AG04449 (cell line): ENCODE results near the gene OCA2.
"Not testable (repeated sequence)": the region's sequence is repeated elsewhere in the genome, so short reads cannot be mapped to it uniquely, and the experiment has no call there.

Source experiments
- CTCF ChIA-PET: fragments of 350-600 bp; formaldehyde crosslinking; extraction: SDS; loops from one replicate; lab custom pipeline; 2021; ENCODE audit warnings: antibody characterized with exemption; lab: Yijun Ruan, JAX
- POLR2A ChIA-PET: fragments of 400-600, 350-600 bp; formaldehyde crosslinking; extraction: SDS; loops from one replicate; lab custom pipeline; 2020; ENCODE audit warnings: antibody characterized with exemption, inconsistent platforms; lab: Yijun Ruan, JAX
- DNase-seq: peaks from one replicate; pipeline ENCODE4 v3.0.0-alpha.2; 2010; ENCODE audit warnings: low read depth, low spot score
- H3K4me3 ChIP-seq: 2 replicates; pipeline ENCODE4 v1.5.1; 2011; ENCODE audit warnings: low read depth, mild to moderate bottlenecking, control low read depth, low read length
- TF ChIP-seq, protein P1 (sequence below): IDR thresholded peaks from one replicate; pipeline ENCODE4 v1.5.1; 2011; ENCODE audit warnings: mild to moderate bottlenecking, moderate library complexity, low read length, control low read depth, inconsistent platforms; ENCODE audit not compliant: insufficient read depth; ENCODE audit errors: missing control alignments

The OCA2 gene

DNA sequence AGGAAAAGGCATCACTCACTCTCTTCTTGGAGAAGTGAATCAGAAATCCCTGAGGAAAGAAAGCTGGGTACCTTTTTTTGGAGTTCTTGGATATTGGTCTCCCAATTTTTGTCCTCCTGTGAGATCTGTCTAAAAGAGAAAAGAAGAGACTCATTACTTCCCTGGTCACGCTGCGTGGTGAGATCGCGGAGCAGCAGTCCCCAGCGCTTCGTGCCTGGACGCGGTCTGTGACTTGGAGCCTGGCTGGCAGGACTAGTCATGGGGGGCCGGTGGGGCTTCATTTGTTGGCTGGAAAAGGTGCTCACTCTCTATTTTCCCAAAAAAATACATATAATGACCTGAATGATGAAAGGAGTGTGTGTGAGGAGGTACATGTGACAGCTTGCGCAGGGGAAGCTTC, 144.0 kb downstream of the OCA2 start:
- no peak overlapping the region for H3K4me3 ChIP-seq
- ChIA-PET CTCF (no interaction called here), POLR2A (no interaction called here)
- DNase-seq: no peak
- TF ChIP-seq, protein P1, sequence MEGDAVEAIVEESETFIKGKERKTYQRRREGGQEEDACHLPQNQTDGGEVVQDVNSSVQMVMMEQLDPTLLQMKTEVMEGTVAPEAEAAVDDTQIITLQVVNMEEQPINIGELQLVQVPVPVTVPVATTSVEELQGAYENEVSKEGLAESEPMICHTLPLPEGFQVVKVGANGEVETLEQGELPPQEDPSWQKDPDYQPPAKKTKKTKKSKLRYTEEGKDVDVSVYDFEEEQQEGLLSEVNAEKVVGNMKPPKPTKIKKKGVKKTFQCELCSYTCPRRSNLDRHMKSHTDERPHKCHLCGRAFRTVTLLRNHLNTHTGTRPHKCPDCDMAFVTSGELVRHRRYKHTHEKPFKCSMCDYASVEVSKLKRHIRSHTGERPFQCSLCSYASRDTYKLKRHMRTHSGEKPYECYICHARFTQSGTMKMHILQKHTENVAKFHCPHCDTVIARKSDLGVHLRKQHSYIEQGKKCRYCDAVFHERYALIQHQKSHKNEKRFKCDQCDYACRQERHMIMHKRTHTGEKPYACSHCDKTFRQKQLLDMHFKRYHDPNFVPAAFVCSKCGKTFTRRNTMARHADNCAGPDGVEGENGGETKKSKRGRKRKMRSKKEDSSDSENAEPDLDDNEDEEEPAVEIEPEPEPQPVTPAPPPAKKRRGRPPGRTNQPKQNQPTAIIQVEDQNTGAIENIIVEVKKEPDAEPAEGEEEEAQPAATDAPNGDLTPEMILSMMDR: no peak

DNA sequence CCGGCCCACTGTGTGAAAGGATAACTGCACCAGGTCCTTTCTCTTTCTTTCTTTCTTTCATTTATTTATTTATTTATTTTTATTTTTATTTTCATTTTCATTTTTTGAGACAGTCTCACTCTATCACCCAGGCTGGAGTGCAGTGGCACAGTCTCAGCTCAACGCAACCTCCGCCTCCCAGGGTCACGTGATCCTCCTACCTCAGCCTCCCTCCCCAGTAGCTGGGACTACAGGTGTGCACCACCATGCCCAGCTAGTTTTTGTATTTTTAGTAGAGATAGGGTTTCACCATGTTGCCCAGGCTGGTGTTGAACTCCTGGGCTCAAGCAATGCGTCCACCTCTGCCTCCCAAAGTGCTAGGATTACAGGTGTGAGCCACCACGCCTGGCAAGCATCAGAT, 146.5 kb downstream of the OCA2 start:
- DNase-seq, POLR2A ChIA-PET, H3K4me3 ChIP-seq, CTCF ChIA-PET: not testable (repeated sequence)

DNA sequence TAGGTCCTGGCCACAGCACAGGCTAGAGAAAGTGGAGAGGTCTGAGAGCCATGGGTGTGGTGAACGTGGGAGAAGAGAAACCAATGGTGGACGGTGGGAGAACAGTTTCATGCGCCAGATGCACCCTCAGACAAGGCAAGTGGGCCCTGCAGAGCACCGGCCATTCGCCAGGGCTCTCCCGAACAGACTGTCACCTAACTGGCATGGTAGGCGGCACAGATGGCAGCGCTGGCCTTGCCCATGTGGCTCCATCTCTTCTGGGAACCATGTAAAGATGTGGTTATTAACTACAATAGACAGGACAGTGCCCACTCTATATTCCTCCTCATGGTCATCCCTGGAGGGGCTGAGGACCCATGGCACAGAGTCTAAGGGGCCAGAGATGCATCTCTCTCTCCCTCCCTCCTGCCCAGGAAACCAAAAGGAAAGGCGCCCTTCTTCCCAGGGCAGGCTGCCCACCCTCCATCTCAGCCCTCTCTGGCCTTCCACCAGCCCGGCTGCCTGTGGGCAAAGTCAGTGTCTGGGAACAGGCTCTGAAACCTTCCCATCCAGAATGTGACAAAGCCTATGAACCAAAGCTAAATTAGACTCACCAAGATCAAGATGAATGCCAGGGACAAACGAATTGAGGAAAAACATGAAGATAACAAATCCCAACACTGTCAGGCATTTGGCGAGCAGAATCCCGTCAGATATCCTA, 147.8 kb downstream of the OCA2 start:
- ChIA-PET CTCF (no interaction called here), POLR2A (no interaction called here)
- H3K4me3 ChIP-seq: no peak overlapping the region
- DNase-seq: no peak
- TF ChIP-seq, protein P1: no peak

DNA sequence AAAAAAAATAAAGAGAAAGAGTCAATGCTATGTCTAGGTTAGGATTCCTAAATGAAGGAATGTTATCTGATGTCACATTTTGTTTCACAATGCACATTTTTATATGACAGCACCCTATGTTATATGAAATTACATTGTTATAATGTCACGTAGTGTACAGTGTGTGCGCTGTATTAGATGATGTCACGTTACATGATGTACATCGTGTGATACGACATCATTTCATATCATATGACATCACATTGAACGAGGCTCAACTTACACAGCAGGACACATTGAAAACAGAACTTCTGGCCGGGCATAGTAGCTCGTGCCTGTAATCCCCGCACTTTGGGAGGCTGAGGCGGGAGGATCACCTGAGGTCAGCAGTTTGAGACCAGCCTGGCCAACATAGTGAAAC, 150.0 kb downstream of the OCA2 start:
- TF ChIP-seq, protein P1: no peak
- DNase-seq: no peak
- H3K4me3 ChIP-seq: no peak overlapping the region
- ChIA-PET POLR2A (no interaction called here), CTCF (no interaction called here)

DNA sequence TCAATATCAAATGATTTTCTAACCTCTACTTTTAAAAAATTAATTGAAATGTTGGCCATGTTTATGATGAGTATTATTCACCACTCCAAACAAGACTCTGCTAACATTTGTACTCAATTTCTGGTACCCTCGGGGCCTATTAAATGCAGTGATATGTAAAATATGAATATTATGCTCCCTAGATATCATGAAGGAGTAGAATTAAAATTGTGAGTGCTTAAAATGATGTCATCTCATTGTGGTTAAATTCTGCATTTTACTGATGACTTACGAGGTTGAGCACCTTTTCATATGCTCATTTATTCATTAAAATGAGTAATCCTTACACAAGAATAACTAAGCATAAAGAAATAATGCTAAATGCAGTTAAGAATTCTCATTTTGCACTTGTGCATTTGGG, 159.9 kb downstream of the OCA2 start:
- TF ChIP-seq, protein P1: no peak
- H3K4me3 ChIP-seq: no peak overlapping the region
- DNase-seq: no peak
- CTCF ChIA-PET: no interaction called here
- POLR2A ChIA-PET: no interaction called here

DNA sequence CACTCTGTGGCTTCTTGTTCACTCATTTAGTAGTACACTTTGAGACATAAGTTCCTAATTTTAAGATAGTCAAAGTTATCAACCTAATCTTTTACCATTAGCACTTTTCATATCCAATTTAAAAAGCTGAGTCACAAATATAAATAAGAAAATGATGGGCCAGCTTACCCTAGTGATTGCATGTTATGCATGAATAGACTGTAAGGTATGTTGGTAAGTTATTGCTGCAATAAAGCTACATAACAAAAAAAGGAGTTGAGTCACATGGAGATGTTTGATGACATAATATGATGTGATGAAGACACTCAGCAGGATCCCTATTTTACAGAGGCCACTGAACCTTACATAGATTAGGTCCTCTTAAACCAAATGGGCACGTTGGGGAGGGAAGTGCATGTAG, 161.3 kb downstream of the OCA2 start:
- H3K4me3 ChIP-seq: no peak overlapping the region
- TF ChIP-seq, protein P1: no peak
- POLR2A ChIA-PET: no interaction called here
- CTCF ChIA-PET: no interaction called here
- DNase-seq: no peak

DNA sequence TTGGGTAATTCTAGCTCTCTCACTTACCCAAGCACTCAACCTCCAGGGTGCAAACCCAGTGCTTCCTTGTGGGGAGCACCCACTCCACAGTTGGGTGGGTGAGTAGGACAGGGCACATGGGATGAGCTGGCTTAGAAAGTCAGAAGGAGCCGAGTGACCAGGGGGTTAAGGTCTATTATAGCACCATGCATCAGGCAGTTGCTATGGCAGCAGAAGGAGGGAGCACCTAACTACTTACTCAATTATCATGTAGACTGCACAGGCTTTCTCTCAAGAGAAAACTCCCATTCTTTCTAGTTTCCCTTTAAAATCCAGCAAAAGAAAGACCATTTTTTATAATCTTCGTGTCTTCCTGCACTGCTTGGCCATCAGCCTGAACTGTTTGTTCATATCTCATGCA, 163.0 kb downstream of the OCA2 start:
- CTCF ChIA-PET: no interaction called here
- TF ChIP-seq, protein P1: no peak
- no peak overlapping the region for H3K4me3 ChIP-seq
- DNase-seq: no peak
- POLR2A ChIA-PET: no interaction called here
